ENCODE data around the gene PEPD. TPM values are rescaled to one million over a fixed set of nuclear protein-coding genes. Genes with fewer than 3 reads are reported as not detected.

The PEPD gene
- total RNA-seq, 5 donors from 2014 or later (not counting 1 experiment from before 2014, with no cell fraction given): 23.5 to 38.8 (median 31.8) TPM

DNA sequence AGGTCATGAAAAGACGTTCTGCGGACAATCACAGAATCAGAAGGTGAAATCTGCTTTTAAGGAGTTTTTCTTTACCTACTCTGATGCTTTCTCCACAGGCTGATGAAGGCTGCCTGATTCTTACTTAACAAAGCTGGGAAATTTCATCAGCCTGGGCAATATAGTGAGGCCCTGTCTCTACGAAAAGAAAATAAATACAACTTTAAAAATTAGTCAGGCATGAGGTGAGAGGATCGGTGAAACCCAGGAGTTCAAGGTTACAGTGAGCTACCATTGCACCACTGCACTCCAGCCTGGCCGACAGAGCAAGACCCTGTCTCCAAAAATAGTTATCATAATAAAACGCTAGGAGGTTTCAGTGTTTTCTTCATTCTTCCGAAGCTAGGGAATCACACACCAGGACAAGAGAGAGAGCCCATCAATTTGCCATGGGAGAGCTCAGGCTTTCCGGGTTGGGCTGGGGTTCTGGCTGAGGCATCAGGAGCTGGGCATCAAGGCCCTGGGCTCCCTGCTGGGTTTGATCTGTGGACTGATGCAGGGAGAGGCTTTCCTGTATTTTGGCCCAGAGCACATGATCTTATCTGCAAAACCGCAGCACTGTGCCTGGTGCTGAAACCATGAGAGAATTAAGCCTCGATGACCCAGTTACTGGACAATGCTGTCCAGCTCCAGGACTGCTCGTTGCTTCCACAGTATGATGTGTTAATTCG lies 173.1 kb downstream of the PEPD start:
- H3K9me3 ChIP-seq: no peaks in the 10 kb centered on the region
- no peak for DNase-seq
- CTCF ChIA-PET: interaction anchor here in 1 of 2 donors (0.6 kb wide), 1 partner anchor 898 kb away, joined by 6 read pairs; no protein-coding TSS in a partner anchor
- peaks cover 0 to 34% of the 10 kb centered on the region in 2 experiments for H3K27me3 ChIP-seq (replicated peaks in 1 of 2; ENCODE audit: control insufficient read depth in 2 of 2, extremely low read depth in 1 of 2, insufficient read depth in 2 of 2, low read length in 1 of 2)
- H3K36me3 ChIP-seq (ENCODE audit: control insufficient read depth in 2 of 2, extremely low read depth in 1 of 2, insufficient read depth in 1 of 2, low read length in 1 of 2): no peaks in the 10 kb centered on the region
- H3K27ac ChIP-seq (ENCODE audit: low read length): no peak overlapping the region
- H3K36me3 Mint-ChIP-seq: no peaks in the 10 kb centered on the region
- H3K4me3 ChIP-seq (ENCODE audit: control insufficient read depth in 1 of 2, extremely low read depth in 1 of 2, low read length in 1 of 2): no peak overlapping the region
- H3K27ac Mint-ChIP-seq: no peak overlapping the region
- H3K4me1 ChIP-seq (ENCODE audit: control insufficient read depth in 1 of 2, extremely low read depth in 1 of 2, insufficient read depth in 2 of 2, low read length in 2 of 2): no peaks in the 10 kb centered on the region
- H3K4me1 Mint-ChIP-seq: no peaks in the 10 kb centered on the region
- no peak for ATAC-seq (replicated peaks in 1 of 4)
- 78% methylated on average over 10 of the region's 12 CpGs for WGBS (ENCODE audit: insufficient coverage)
- no peaks in the 10 kb centered on the region for H3K9me3 Mint-ChIP-seq
- H3K4me3 Mint-ChIP-seq: no peak overlapping the region
- POLR2A ChIA-PET: no interaction called here
- H3K27me3 Mint-ChIP-seq: peaks cover 32 to 45% of the 10 kb centered on the region in 2 donors

DNA sequence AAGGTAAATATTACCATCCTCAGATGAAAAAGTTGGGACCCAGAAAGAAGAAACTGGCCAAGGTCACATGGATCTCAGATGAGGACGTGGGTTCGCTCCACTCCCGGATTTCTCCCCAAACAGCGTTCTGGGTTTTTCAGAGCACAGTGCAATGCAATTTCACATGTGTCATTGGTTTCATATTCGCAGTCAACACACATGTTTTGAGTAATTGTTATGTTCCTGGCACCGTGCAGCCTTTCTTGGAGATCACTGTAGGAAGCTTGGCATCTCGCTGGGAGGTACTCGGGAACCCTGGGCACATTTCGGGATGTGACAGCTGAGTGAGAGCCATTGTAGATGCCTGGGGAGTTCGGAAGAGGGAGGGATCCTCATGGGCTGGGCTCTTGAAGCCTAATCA lies 174.3 kb downstream of the PEPD start:
- H3K4me1 Mint-ChIP-seq: no peaks in the 10 kb centered on the region
- Histone ChIP-seq H3K27ac (ENCODE audit: low read length) (no peak overlapping the region), H3K27me3 (replicated peaks in 1 of 2; ENCODE audit: control insufficient read depth in 2 of 2, extremely low read depth in 1 of 2, insufficient read depth in 2 of 2, low read length in 1 of 2) (peaks cover 0 to 34% of the 10 kb centered on the region in 2 experiments), H3K4me3 (ENCODE audit: control insufficient read depth in 1 of 2, extremely low read depth in 1 of 2, low read length in 1 of 2) (no peak overlapping the region), H3K4me1 (ENCODE audit: control insufficient read depth in 1 of 2, extremely low read depth in 1 of 2, insufficient read depth in 2 of 2, low read length in 2 of 2) (no peaks in the 10 kb centered on the region), H3K9me3 (no peaks in the 10 kb centered on the region), H3K36me3 (ENCODE audit: control insufficient read depth in 2 of 2, extremely low read depth in 1 of 2, insufficient read depth in 1 of 2, low read length in 1 of 2) (no peaks in the 10 kb centered on the region)
- H3K27ac Mint-ChIP-seq: no peak overlapping the region
- WGBS (ENCODE audit: insufficient coverage): 86% methylated on average over 10 of the region's 10 CpGs
- H3K4me3 Mint-ChIP-seq: no peak overlapping the region
- H3K9me3 Mint-ChIP-seq: no peaks in the 10 kb centered on the region
- no peaks in the 10 kb centered on the region for H3K36me3 Mint-ChIP-seq
- DNase-seq (no peak), ATAC-seq (replicated peaks in 1 of 4) (no peak)
- ChIA-PET CTCF (no interaction called here), POLR2A (no interaction called here)
- peaks cover 41 to 51% of the 10 kb centered on the region in 2 donors for H3K27me3 Mint-ChIP-seq

DNA sequence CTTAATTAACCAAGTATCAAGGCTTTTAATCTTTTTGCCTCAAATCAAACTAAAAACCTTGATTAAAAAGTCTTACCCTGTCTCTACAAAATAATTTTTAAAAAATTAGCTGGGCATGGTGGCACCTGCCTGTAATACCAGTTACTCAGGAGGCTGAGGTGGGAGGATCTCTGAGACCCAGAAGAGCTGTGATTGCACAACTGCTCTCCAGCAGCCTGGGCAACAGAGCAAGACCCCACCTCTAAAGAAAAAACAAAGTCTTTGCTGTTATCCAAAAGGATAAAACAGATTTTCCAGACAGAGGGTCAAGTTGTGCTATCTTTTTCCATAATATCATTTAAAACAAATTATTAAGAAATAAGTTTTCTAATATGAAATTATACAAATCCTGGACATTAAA lies 174.9 kb downstream of the PEPD start:
- Histone ChIP-seq H3K27ac (ENCODE audit: low read length) (no peak overlapping the region), H3K36me3 (ENCODE audit: control insufficient read depth in 2 of 2, extremely low read depth in 1 of 2, insufficient read depth in 1 of 2, low read length in 1 of 2) (no peaks in the 10 kb centered on the region), H3K4me1 (ENCODE audit: control insufficient read depth in 1 of 2, extremely low read depth in 1 of 2, insufficient read depth in 2 of 2, low read length in 2 of 2) (no peaks in the 10 kb centered on the region), H3K27me3 (replicated peaks in 1 of 2; ENCODE audit: control insufficient read depth in 2 of 2, extremely low read depth in 1 of 2, insufficient read depth in 2 of 2, low read length in 1 of 2) (peaks cover 0 to 36% of the 10 kb centered on the region in 2 experiments), H3K9me3 (no peaks in the 10 kb centered on the region), H3K4me3 (ENCODE audit: control insufficient read depth in 1 of 2, extremely low read depth in 1 of 2, low read length in 1 of 2) (no peak overlapping the region)
- CTCF ChIA-PET: no interaction called here
- Mint-ChIP-seq H3K27me3 (peaks cover 46 to 55% of the 10 kb centered on the region in 2 donors), H3K36me3 (no peaks in the 10 kb centered on the region), H3K4me3 (no peak overlapping the region), H3K4me1 (no peaks in the 10 kb centered on the region), H3K27ac (no peak overlapping the region), H3K9me3 (no peaks in the 10 kb centered on the region)
- POLR2A ChIA-PET: no interaction called here
- no peak for ATAC-seq (replicated peaks in 1 of 4)
- no peak for DNase-seq

DNA sequence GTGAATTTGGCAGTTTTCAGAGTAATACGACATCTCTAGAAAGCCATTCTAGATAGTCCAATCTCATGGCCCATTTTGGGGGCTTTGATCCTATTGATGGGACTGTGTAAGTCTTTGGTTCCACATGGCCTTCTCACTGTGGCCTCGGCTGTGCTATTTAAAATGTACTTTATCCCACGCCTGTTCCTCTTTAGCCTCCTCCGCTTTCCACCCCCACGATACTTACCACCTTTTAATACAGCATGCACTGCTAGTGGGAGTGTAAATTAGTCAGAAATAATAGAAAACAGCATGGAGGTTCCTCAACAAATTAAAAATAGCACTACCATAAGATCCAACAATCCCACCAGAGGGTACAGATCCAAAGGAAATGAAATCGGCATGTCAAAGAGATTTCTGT lies 176.4 kb downstream of the PEPD start:
- Mint-ChIP-seq H3K27ac (no peak overlapping the region), H3K27me3 (peaks cover 54 to 63% of the 10 kb centered on the region in 2 donors), H3K9me3 (no peaks in the 10 kb centered on the region), H3K4me3 (no peak overlapping the region), H3K4me1 (no peaks in the 10 kb centered on the region), H3K36me3 (no peaks in the 10 kb centered on the region)
- ATAC-seq (replicated peaks in 1 of 4) (no peak), DNase-seq (no peak)
- ChIA-PET CTCF (no interaction called here), POLR2A (no interaction called here)
- Histone ChIP-seq H3K9me3 (no peaks in the 10 kb centered on the region), H3K4me3 (ENCODE audit: control insufficient read depth in 1 of 2, extremely low read depth in 1 of 2, low read length in 1 of 2) (no peak overlapping the region), H3K36me3 (ENCODE audit: control insufficient read depth in 2 of 2, extremely low read depth in 1 of 2, insufficient read depth in 1 of 2, low read length in 1 of 2) (no peaks in the 10 kb centered on the region), H3K4me1 (ENCODE audit: control insufficient read depth in 1 of 2, extremely low read depth in 1 of 2, insufficient read depth in 2 of 2, low read length in 2 of 2) (no peaks in the 10 kb centered on the region), H3K27ac (ENCODE audit: low read length) (no peak overlapping the region), H3K27me3 (replicated peaks in 1 of 2; ENCODE audit: control insufficient read depth in 2 of 2, extremely low read depth in 1 of 2, insufficient read depth in 2 of 2, low read length in 1 of 2) (peaks cover 0 to 42% of the 10 kb centered on the region in 2 experiments)
- WGBS (ENCODE audit: insufficient coverage): 80% methylated on average over 1 of the region's 6 CpGs

DNA sequence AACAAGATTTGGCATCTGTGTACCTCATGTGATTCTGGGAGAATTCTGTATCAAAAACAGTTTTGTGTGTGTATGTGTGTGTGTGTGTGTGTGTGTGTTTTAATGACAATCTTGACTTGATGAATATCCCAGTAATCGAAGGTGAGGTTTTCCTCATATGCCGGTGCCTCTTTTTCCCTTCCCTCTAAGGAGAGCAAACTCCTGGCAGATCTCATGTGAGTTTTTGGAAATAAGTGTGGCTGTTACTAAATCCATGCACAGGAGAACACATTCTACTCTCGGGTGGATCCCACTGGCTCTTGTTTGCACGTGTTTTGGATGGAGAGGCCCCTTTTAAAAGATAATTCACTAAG lies 177.0 kb downstream of the PEPD start:
- ChIA-PET CTCF (interaction anchor here in 1 of 2 donors (0.6 kb wide), 1 partner anchor 92 kb away, joined by 3 read pairs; no protein-coding TSS in a partner anchor), POLR2A (no interaction called here)
- H3K27ac Mint-ChIP-seq: no peak overlapping the region
- Histone ChIP-seq H3K4me1 (ENCODE audit: control insufficient read depth in 1 of 2, extremely low read depth in 1 of 2, insufficient read depth in 2 of 2, low read length in 2 of 2) (no peaks in the 10 kb centered on the region), H3K27me3 (replicated peaks in 1 of 2; ENCODE audit: control insufficient read depth in 2 of 2, extremely low read depth in 1 of 2, insufficient read depth in 2 of 2, low read length in 1 of 2) (peaks cover 0 to 38% of the 10 kb centered on the region in 2 experiments), H3K9me3 (no peaks in the 10 kb centered on the region), H3K36me3 (ENCODE audit: control insufficient read depth in 2 of 2, extremely low read depth in 1 of 2, insufficient read depth in 1 of 2, low read length in 1 of 2) (no peaks in the 10 kb centered on the region), H3K27ac (ENCODE audit: low read length) (no peak overlapping the region), H3K4me3 (ENCODE audit: control insufficient read depth in 1 of 2, extremely low read depth in 1 of 2, low read length in 1 of 2) (no peak overlapping the region)
- no peak for DNase-seq
- peaks cover 54 to 60% of the 10 kb centered on the region in 2 donors for H3K27me3 Mint-ChIP-seq
- H3K4me3 Mint-ChIP-seq: no peak overlapping the region
- no peaks in the 10 kb centered on the region for H3K36me3 Mint-ChIP-seq
- no CpG with 5 or more reads among the region's 4 CpGs for WGBS (ENCODE audit: insufficient coverage)
- ATAC-seq (replicated peaks in 1 of 4): no peak
- no peaks in the 10 kb centered on the region for H3K9me3 Mint-ChIP-seq
- no peaks in the 10 kb centered on the region for H3K4me1 Mint-ChIP-seq

DNA sequence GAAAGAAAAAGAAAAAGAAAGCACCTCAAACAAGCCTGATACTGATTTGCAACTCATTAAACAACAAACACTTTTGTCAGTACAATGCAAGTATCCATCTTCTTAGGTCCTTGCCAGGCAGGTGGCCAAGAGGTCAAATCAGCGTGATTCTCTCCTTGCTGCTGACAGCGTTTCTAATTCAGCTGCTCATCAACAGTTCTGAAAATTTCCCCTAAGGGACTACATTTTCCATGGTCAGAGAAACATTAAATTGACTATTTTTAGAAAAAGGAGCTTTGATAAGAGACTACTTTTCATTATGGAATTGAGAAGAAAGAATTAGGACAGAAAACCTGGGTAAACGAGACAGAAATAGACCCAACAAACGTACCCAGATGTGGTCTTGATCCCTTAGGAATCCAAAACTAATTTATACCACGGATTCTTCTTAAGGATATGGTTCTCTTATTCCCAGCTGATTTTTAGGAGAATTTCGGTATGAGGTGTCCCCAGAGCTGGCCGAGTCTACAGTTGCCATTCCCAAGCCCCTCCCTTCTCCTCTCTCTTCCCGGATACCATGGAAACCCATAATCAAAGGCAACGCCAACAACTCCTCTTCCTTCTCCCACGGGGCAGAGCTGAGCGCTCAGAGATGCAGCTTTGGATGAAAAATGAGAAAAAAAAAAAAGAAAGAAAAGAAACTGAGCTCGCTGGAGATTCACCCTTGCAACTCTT lies 177.6 kb downstream of the PEPD start:
- H3K4me1 Mint-ChIP-seq: no peaks in the 10 kb centered on the region
- Histone ChIP-seq H3K27me3 (replicated peaks in 1 of 2; ENCODE audit: control insufficient read depth in 2 of 2, extremely low read depth in 1 of 2, insufficient read depth in 2 of 2, low read length in 1 of 2) (peaks cover 0 to 38% of the 10 kb centered on the region in 2 experiments), H3K27ac (ENCODE audit: low read length) (no peak overlapping the region), H3K4me3 (ENCODE audit: control insufficient read depth in 1 of 2, extremely low read depth in 1 of 2, low read length in 1 of 2) (no peak overlapping the region), H3K36me3 (ENCODE audit: control insufficient read depth in 2 of 2, extremely low read depth in 1 of 2, insufficient read depth in 1 of 2, low read length in 1 of 2) (no peaks in the 10 kb centered on the region), H3K4me1 (ENCODE audit: control insufficient read depth in 1 of 2, extremely low read depth in 1 of 2, insufficient read depth in 2 of 2, low read length in 2 of 2) (no peaks in the 10 kb centered on the region), H3K9me3 (no peaks in the 10 kb centered on the region)
- ATAC-seq (replicated peaks in 1 of 4) (no peak), DNase-seq (no peak)
- H3K27me3 Mint-ChIP-seq: peaks cover 57 to 63% of the 10 kb centered on the region in 2 donors
- ChIA-PET POLR2A (no interaction called here), CTCF (interaction anchor here in 1 of 2 donors (0.6 kb wide), 1 partner anchor 92 kb away, joined by 3 read pairs; no protein-coding TSS in a partner anchor)
- H3K9me3 Mint-ChIP-seq: no peaks in the 10 kb centered on the region
- no CpG with 5 or more reads among the region's 12 CpGs for WGBS (ENCODE audit: insufficient coverage)
- H3K4me3 Mint-ChIP-seq: no peak overlapping the region
- no peak overlapping the region for H3K27ac Mint-ChIP-seq
- H3K36me3 Mint-ChIP-seq: no peaks in the 10 kb centered on the region

Data from T-cell (primary cell).